GM23248 (cell line): ENCODE data around the gene MLYCD. TPM values are rescaled to one million over a fixed set of nuclear protein-coding genes. Genes with fewer than 3 reads are reported as not detected.
"Not testable (repeated sequence)": the region's sequence is repeated elsewhere in the genome, so short reads cannot be mapped to it uniquely, and the experiment has no call there.

Experiments used
- DNase-seq: peaks from one replicate; pipeline ENCODE4 v3.0.0-alpha.2; 2015
- H2AFZ ChIP-seq: fragments of 200-600 bp; sonication (generic); 2 replicates; pipeline ENCODE4 v1.6.1; 2016; ENCODE audit warnings: antibody characterized with exemption
- H3F3A ChIP-seq: fragments of 200-600 bp; sonication (generic); 2 replicates; pipeline ENCODE4 v1.6.1; 2016; ENCODE audit warnings: mild to moderate bottlenecking, antibody characterized with exemption, mixed run types; ENCODE audit not compliant: insufficient read depth
- H3K27ac ChIP-seq: fragments of 200-600 bp; sonication (generic); 2 replicates; pipeline ENCODE4 v1.5.1; 2016; ENCODE audit warnings: mild to moderate bottlenecking
- H3K27me3 ChIP-seq: fragments of 200-600 bp; sonication (generic); replicated peaks from 2 replicates; pipeline ENCODE4 v1.6.1; 2016; ENCODE audit warnings: mild to moderate bottlenecking; ENCODE audit not compliant: insufficient read depth
- H3K36me3 ChIP-seq: fragments of 200-600 bp; sonication (generic); 2 replicates; pipeline ENCODE4 v1.6.1; 2016; ENCODE audit warnings: low read depth, mild to moderate bottlenecking
- H3K4me1 ChIP-seq: fragments of 200-600 bp; sonication (generic); 2 replicates; pipeline ENCODE4 v1.6.1; 2016; ENCODE audit warnings: mild to moderate bottlenecking; ENCODE audit not compliant: insufficient read depth
- H3K4me2 ChIP-seq: fragments of 200-600 bp; sonication (generic); one replicate; pipeline ENCODE4 v1.6.1; 2016; ENCODE audit warnings: mild to moderate bottlenecking; ENCODE audit not compliant: unreplicated experiment
- H3K4me3 ChIP-seq: fragments of 200-600 bp; sonication (generic); 2 replicates; pipeline ENCODE4 v1.5.1; 2016; ENCODE audit warnings: mild to moderate bottlenecking
- H3K79me2 ChIP-seq: fragments of 200-600 bp; sonication (generic); 2 replicates; pipeline ENCODE4 v1.6.1; 2016; ENCODE audit warnings: mild to moderate bottlenecking; ENCODE audit not compliant: insufficient read depth
- H3K9ac ChIP-seq: fragments of 200-600 bp; sonication (generic); 2 replicates; pipeline ENCODE4 v1.6.1; 2016; ENCODE audit warnings: mild to moderate bottlenecking
- H3K9me2 ChIP-seq: fragments of 200-600 bp; sonication (generic); 2 replicates; pipeline ENCODE4 v1.6.1; 2016; ENCODE audit warnings: mixed run types, mild to moderate bottlenecking, moderate library complexity; ENCODE audit not compliant: insufficient read depth
- H3K9me3 ChIP-seq: fragments of 200-600 bp; sonication (generic); one replicate; pipeline ENCODE4 v1.6.1; 2017; ENCODE audit warnings: low read depth
- H4K20me1 ChIP-seq: fragments of 200-600 bp; sonication (generic); 2 replicates; pipeline ENCODE4 v1.6.0; 2016; ENCODE audit not compliant: insufficient read depth
- EZH2 ChIP-seq: fragments of 200-600 bp; sonication (generic); IDR thresholded peaks from 2 replicates; pipeline ENCODE4 v1.6.1; 2018; ENCODE audit warnings: antibody characterized with exemption, mild to moderate bottlenecking; ENCODE audit not compliant: insufficient read depth, poor library complexity, severe bottlenecking
- EZH2phosphoT487 ChIP-seq: fragments of 200-600 bp; sonication (generic); IDR thresholded peaks from 2 replicates; pipeline ENCODE4 v1.6.1; 2018; ENCODE audit warnings: antibody characterized with exemption, moderate library complexity, mild to moderate bottlenecking, low read depth; ENCODE audit not compliant: insufficient read depth
- WGBS, 2 experiments: methylation state at CpG; one replicate each; pipeline ENCODE4 v1.1.6; 2015 to 2017; ENCODE audit warnings: low lambda C conversion rate in 2 of 2, low coverage in 1 of 2; ENCODE audit errors: missing lambda C conversion rate in 2 of 2; 5-methylcytosine and 5-hydroxymethylcytosine counted together
- in situ Hi-C: fragments of 300-500 bp; cut with MboI; formaldehyde crosslinking; loops from 2 replicates; pipeline ENCODE4 v1.15.0; 2020
- polyA plus RNA-seq: library from polyadenylated mRNA; unstranded; fragments of >200 nt; fragmentation: Nextera tagmentation; extraction: Ambion mirVana; gene quantifications from 2 replicates; pipeline ENCODE4 v1.2.1, GENCODE V29; 2016
- total RNA-seq: library from RNA; depleted of rRNA; stranded (reverse); fragments of >200 nt; shearing (Covaris generic); gene quantifications from 2 replicates; pipeline ENCODE4 v1.2.3, GENCODE V29; 2014

The MLYCD gene
- total and polyA plus RNA-seq, 2 experiments from 2014 or later, result 1.4 to 2.2 TPM

- H3K9ac ChIP-seq, result no peak overlapping the region
- in situ Hi-C loops, result no loop called here
- peaks cover 22% of the 10 kb centered on the region for H3F3A ChIP-seq
- H3K4me2 ChIP-seq, result no peak overlapping the region
- peaks cover 16% of the 10 kb centered on the region for H3K4me1 ChIP-seq
- H2AFZ ChIP-seq, result no peak overlapping the region
- no peaks in the 10 kb centered on the region for H4K20me1 ChIP-seq
- H3K9me2 ChIP-seq, result no peaks in the 10 kb centered on the region
- TF ChIP-seq EZH2phosphoT487, result no peak
- TF ChIP-seq EZH2, result no peak
- H3K79me2 ChIP-seq, result no peaks in the 10 kb centered on the region
- DNase-seq, result no peak
- H3K27me3 ChIP-seq, result no peaks in the 10 kb centered on the region
- H3K9me3 ChIP-seq, result no peaks in the 10 kb centered on the region
- 72 to 76% methylated on average over 4 to 5 of the region's 5 CpGs for WGBS, 2 experiments
- H3K36me3 ChIP-seq, result no peaks in the 10 kb centered on the region
- no peak overlapping the region for H3K4me3 ChIP-seq
- H3K27ac ChIP-seq, result no peak overlapping the region
These were observed 50.7 kb downstream of the MLYCD start for GRCh38 chr16:83949724-83950001.

GRCh38 chr16:83950862-83951399 is 52.0 kb downstream of the MLYCD start:
- WGBS, 2 experiments, result 61 to 70% methylated on average over 7 to 10 of the region's 10 CpGs

GRCh38 chr16:83951544-83951943 is 52.6 kb downstream of the MLYCD start:
- Histone ChIP-seq H3K4me1 (peaks cover 18% of the 10 kb centered on the region), H3K27me3 (no peaks in the 10 kb centered on the region), H2AFZ (no peak overlapping the region), H4K20me1 (no peaks in the 10 kb centered on the region), H3K9me3 (no peaks in the 10 kb centered on the region), H3K4me3 (no peak overlapping the region), H3K36me3 (no peaks in the 10 kb centered on the region), H3K9me2 (no peaks in the 10 kb centered on the region), H3F3A (peaks cover 22% of the 10 kb centered on the region), H3K4me2 (no peak overlapping the region), H3K27ac (no peak overlapping the region), H3K79me2 (no peaks in the 10 kb centered on the region), H3K9ac (no peak overlapping the region)
- in situ Hi-C loops, result no loop called here
- WGBS, 2 experiments, result 15% methylated on average over 8 of the region's 8 CpGs; no CpG with 5 or more reads in 1 of the 2 experiments
- TF ChIP-seq EZH2phosphoT487 (no peak), EZH2 (no peak)
- no peak for DNase-seq

More at GRCh38 chr16:83950862-83951399, 52.0 kb downstream of the MLYCD start:
- H3K4me2 ChIP-seq, H2AFZ ChIP-seq, H3K9ac ChIP-seq, H3K4me3 ChIP-seq, H3K9me2 ChIP-seq, in situ Hi-C loops, DNase-seq, H3K27me3 ChIP-seq, H3K36me3 ChIP-seq, H3K9me3 ChIP-seq, H4K20me1 ChIP-seq, H3K79me2 ChIP-seq, H3K27ac ChIP-seq: not testable (repeated sequence)
- H3F3A ChIP-seq, result peaks cover 22% of the 10 kb centered on the region
- H3K4me1 ChIP-seq, result peaks cover 18% of the 10 kb centered on the region

GRCh38 chr16:83952587-83952939 is 53.6 kb downstream of the MLYCD start:
- Histone ChIP-seq H3K79me2 (no peaks in the 10 kb centered on the region), H3K9me3 (no peaks in the 10 kb centered on the region), H3F3A (peaks cover 22% of the 10 kb centered on the region), H3K4me1 (peaks cover 18% of the 10 kb centered on the region), H3K4me3 (peak overlapping the region; percentile 81), H2AFZ (peak overlapping the region; percentile 81), H3K36me3 (no peaks in the 10 kb centered on the region), H3K9me2 (no peaks in the 10 kb centered on the region), H3K27me3 (no peaks in the 10 kb centered on the region), H3K4me2 (no peak overlapping the region), H4K20me1 (no peaks in the 10 kb centered on the region), H3K9ac (peak overlapping the region; percentile 90), H3K27ac (peak overlapping the region; percentile 27; the same call in 1 of the 2 replicates)
- DNase-seq, result no peak
- WGBS, 2 experiments, result 15 to 19% methylated on average over 8 of the region's 8 CpGs
- TF ChIP-seq EZH2phosphoT487 (no peak), EZH2 (no peak)
- in situ Hi-C loops, result no loop called here
